Neuronal stem cell (in vitro differentiated cells): ENCODE results near the gene NXN.
"Not testable (repeated sequence)": the region's sequence is repeated elsewhere in the genome, so short reads cannot be mapped to it uniquely, and the experiment has no call there.

Experiments used
- DNase-seq: peaks from one replicate; pipeline ENCODE4 v3.0.0-alpha.2; 2013; ENCODE audit warnings: low spot score
- H2AFZ ChIP-seq: one replicate; pipeline ENCODE4 v1.6.1; 2013; ENCODE audit warnings: mild to moderate bottlenecking, low read length, inconsistent platforms
- H2AK5ac ChIP-seq: 2 replicates; pipeline ENCODE4 v1.6.1; 2013; ENCODE audit warnings: low read depth, mild to moderate bottlenecking, inconsistent platforms, low read length, moderate library complexity, mixed read lengths
- H2BK120ac ChIP-seq: 2 replicates; pipeline ENCODE4 v1.6.1; 2013; ENCODE audit warnings: low read depth, mild to moderate bottlenecking, inconsistent platforms, low read length, moderate library complexity, mixed read lengths
- H2BK12ac ChIP-seq: one replicate; pipeline ENCODE4 v1.6.1; 2013; ENCODE audit warnings: low read length, inconsistent platforms
- H2BK15ac ChIP-seq: 2 replicates; pipeline ENCODE4 v1.6.1; 2013; ENCODE audit warnings: mild to moderate bottlenecking, low read length, inconsistent platforms, mixed read lengths
- H2BK5ac ChIP-seq: one replicate; pipeline ENCODE4 v1.6.1; 2013; ENCODE audit warnings: inconsistent platforms, mild to moderate bottlenecking, low read length, moderate library complexity
- H3K14ac ChIP-seq: one replicate; pipeline ENCODE4 v1.6.1; 2013; ENCODE audit warnings: low read length, inconsistent platforms
- H3K18ac ChIP-seq: 2 replicates; pipeline ENCODE4 v1.6.1; 2013; ENCODE audit warnings: low read length, inconsistent platforms
- H3K23ac ChIP-seq: 2 replicates; pipeline ENCODE4 v1.6.1; 2013; ENCODE audit warnings: low read depth, mild to moderate bottlenecking, mixed read lengths, low read length, inconsistent platforms; ENCODE audit not compliant: poor library complexity
- H3K27ac ChIP-seq: replicated peaks from 3 replicates; pipeline ENCODE4 v1.5.1; 2013; ENCODE audit warnings: low read length, inconsistent platforms
- H3K27me3 ChIP-seq, 3 experiments: 2 replicates each; pipeline ENCODE4 v1.6.1; 2013; ENCODE audit warnings: low read length in 3 of 3, mild to moderate bottlenecking in 2 of 3, inconsistent platforms in 1 of 3, low read depth in 1 of 3, mixed read lengths in 1 of 3, moderate library complexity in 1 of 3; ENCODE audit not compliant: control insufficient read depth in 3 of 3, insufficient read depth in 3 of 3
- H3K36me3 ChIP-seq, 2 donors: replicated peaks in 1 of 2; 2 replicates each; pipeline ENCODE4 v1.6.1; 2013; ENCODE audit warnings: low read length in 2 of 2; ENCODE audit not compliant: control insufficient read depth in 2 of 2, insufficient read depth in 2 of 2
- H3K4ac ChIP-seq: 2 replicates; pipeline ENCODE4 v1.6.1; 2013; ENCODE audit warnings: inconsistent platforms, mild to moderate bottlenecking, low read length, moderate library complexity
- H3K4me1 ChIP-seq, 2 donors: 1 replicate in 1 of 2; 2 replicates in 1 of 2; pipeline ENCODE4 v1.6.1; 2013; ENCODE audit warnings: low read length in 2 of 2, low read depth in 1 of 2; ENCODE audit not compliant: control insufficient read depth in 2 of 2, insufficient read depth in 1 of 2
- H3K4me2 ChIP-seq: one replicate; pipeline ENCODE4 v1.6.1; 2013; ENCODE audit warnings: mild to moderate bottlenecking, low read length, inconsistent platforms; ENCODE audit not compliant: insufficient read depth, poor library complexity, severe bottlenecking
- H3K4me3 ChIP-seq, 2 donors: 2 replicates each; pipeline ENCODE4 v1.5.1; 2013; ENCODE audit warnings: low read length in 2 of 2, mild to moderate bottlenecking in 2 of 2, inconsistent platforms in 1 of 2, moderate library complexity in 1 of 2
- H3K79me1 ChIP-seq: one replicate; pipeline ENCODE4 v1.6.1; 2013; ENCODE audit warnings: low read depth, mild to moderate bottlenecking, inconsistent platforms, low read length, moderate library complexity
- H3K9ac ChIP-seq: one replicate; pipeline ENCODE4 v1.6.1; 2013; ENCODE audit warnings: mild to moderate bottlenecking, low read depth, low read length, inconsistent platforms; ENCODE audit not compliant: poor library complexity
- H3K9me3 ChIP-seq, 2 donors: replicated peaks in 1 of 2; 2 replicates each; pipeline versions ENCODE3 to v1.6.1; 2013; ENCODE audit warnings: low read length in 2 of 2, mild to moderate bottlenecking in 2 of 2, inconsistent platforms in 1 of 2, low read depth in 1 of 2, mixed read lengths in 1 of 2, moderate library complexity in 1 of 2; ENCODE audit not compliant: control insufficient read depth in 2 of 2, insufficient read depth in 1 of 2
- H4K8ac ChIP-seq: one replicate; pipeline ENCODE4 v1.6.1; 2013; ENCODE audit warnings: low read depth, mild to moderate bottlenecking, inconsistent platforms, low read length, moderate library complexity
- H4K91ac ChIP-seq: one replicate; pipeline ENCODE4 v1.6.1; 2013; ENCODE audit warnings: low read length, low read depth, mild to moderate bottlenecking, inconsistent platforms; ENCODE audit not compliant: poor library complexity
- WGBS, 2 donors: extraction: QIAGEN DNeasy Blood & Tissue Kit; methylation state at CpG; one replicate each; pipeline ENCODE4 v1.1.7; 2013; ENCODE audit warnings: missing lambda C conversion rate in 2 of 2, mixed read lengths in 1 of 2; ENCODE audit not compliant: insufficient read length in 2 of 2, insufficient replicate concordance in 1 of 2; ENCODE audit errors: extremely low coverage in 2 of 2; 5-methylcytosine and 5-hydroxymethylcytosine counted together

Gene NXN

DNA sequence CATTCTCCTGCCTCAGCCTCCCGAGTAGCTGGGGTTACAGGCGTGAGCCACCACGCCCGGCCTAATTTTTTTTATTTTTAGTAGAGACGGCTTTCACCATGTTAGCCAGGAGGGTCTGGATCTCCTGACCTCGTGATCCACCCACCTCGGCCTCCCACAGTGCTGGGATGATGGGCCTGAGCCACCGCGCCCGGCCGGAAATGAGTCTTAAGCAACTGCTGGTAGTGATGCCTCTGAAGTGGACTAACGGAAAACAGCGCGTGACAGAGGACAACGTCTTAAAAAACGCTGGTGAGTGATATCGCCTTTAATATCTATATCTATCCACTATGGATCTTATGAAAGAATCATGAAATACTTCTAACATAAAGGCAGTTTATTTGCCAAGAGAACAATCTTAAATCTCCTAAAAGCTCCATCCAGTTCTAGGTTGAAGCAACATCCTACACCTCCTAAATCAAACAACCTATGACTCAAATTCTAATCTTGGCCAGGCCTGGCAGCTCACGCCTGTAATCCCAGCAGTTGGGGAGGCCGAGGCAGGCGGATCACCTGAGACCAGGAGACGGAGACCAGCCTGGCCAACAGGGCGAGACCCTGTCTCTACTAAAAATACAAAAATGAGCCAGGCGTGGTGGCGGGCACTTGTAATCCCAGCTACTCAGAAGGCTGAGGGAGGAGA is 69.8 kb downstream of the NXN start:
- H3K9ac ChIP-seq = no peak overlapping the region
- no peak overlapping the region for H2BK12ac ChIP-seq
- H3K36me3 ChIP-seq = peaks cover 1 to 54% of the 10 kb centered on the region in 2 donors
- no CpG with 5 or more reads among the region's 24 CpGs for WGBS, 2 donors
- no peak overlapping the region for H3K4me2 ChIP-seq
- no peak for DNase-seq
- no peak overlapping the region for H2BK5ac ChIP-seq
- H3K4me1 ChIP-seq = peaks cover 0 to 6% of the 10 kb centered on the region in 2 donors
- no peak overlapping the region for H3K14ac ChIP-seq
- no peak overlapping the region for H3K18ac ChIP-seq
- no peak overlapping the region for H3K4me3 ChIP-seq
- H3K4ac ChIP-seq = no peak overlapping the region
- H4K91ac ChIP-seq = no peak overlapping the region
- H3K27me3 ChIP-seq = no peaks in the 10 kb centered on the region
- H2BK15ac ChIP-seq = no peak overlapping the region
- no peak overlapping the region for H4K8ac ChIP-seq
- H3K9me3 ChIP-seq = peaks cover 0 to 3% of the 10 kb centered on the region in 2 donors
- no peak overlapping the region for H3K27ac ChIP-seq
- H3K23ac ChIP-seq = no peak overlapping the region
- peaks cover 4% of the 10 kb centered on the region for H3K79me1 ChIP-seq
- no peak overlapping the region for H2AFZ ChIP-seq
- H2AK5ac ChIP-seq = no peak overlapping the region
- H2BK120ac ChIP-seq = no peak overlapping the region

DNA sequence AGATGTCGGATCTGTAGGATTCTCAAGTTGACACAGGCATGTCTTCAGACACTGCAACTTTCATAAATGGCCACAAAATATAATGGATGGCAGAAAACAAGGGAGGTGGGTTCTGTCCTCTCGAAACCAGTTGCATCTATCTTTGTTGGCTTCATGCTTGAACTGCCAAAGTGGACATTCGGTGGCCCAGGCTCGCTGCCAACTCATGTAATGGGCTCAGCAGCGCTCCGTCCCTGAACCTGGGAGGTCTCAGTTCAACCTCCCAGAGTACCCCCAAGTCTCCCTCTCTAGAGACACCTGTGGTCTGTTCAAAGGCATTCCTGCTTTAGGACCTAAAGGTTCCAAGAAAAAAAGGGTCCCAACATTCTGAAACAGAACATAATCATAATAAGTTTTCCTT is 71.9 kb downstream of the NXN start:
- Histone ChIP-seq H4K91ac (no peak overlapping the region), H3K4me1 (peaks cover 0 to 2% of the 10 kb centered on the region in 2 donors), H3K4me2 (no peak overlapping the region), H2BK120ac (no peak overlapping the region), H2BK15ac (no peak overlapping the region), H3K27ac (no peak overlapping the region), H3K9me3 (no peaks in the 10 kb centered on the region), H4K8ac (no peak overlapping the region), H2BK5ac (no peak overlapping the region), H2BK12ac (no peak overlapping the region), H3K4me3 (no peak overlapping the region), H3K36me3 (peaks cover 0 to 37% of the 10 kb centered on the region in 2 donors), H3K14ac (no peak overlapping the region), H2AK5ac (no peak overlapping the region), H3K4ac (no peak overlapping the region), H3K9ac (no peak overlapping the region), H2AFZ (no peak overlapping the region), H3K18ac (no peak overlapping the region), H3K23ac (no peak overlapping the region), H3K79me1 (no peaks in the 10 kb centered on the region), H3K27me3 (no peaks in the 10 kb centered on the region)
- no peak for DNase-seq
- WGBS, 2 donors = no CpG with 5 or more reads among the region's 6 CpGs

DNA sequence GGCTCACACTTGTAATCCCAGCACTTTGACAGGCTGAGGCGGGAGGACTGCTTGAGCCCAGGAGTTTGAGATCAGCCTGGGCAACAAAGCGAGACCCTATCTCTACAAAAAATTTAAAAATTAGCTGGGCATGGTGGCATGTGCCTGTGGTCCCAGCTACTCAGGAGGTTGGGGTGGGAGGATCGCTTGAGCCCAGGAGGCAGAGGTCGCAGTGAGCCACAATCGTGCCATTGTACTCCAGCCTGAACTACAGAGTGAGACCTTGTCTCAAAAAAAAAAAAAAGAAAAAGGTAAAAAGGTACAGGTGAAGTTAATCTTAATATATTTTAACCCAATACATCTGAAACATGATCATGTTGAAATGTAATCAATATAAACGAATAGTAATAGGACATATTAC is 73.9 kb downstream of the NXN start:
- not testable (repeated sequence) for H2BK12ac ChIP-seq, H3K4ac ChIP-seq, H2BK15ac ChIP-seq, H3K18ac ChIP-seq, H2AK5ac ChIP-seq, H4K91ac ChIP-seq, H3K23ac ChIP-seq, DNase-seq, H3K9ac ChIP-seq, H3K4me1 ChIP-seq, H3K14ac ChIP-seq, H3K4me2 ChIP-seq, H4K8ac ChIP-seq, H3K9me3 ChIP-seq, H3K27ac ChIP-seq, H3K27me3 ChIP-seq, H3K4me3 ChIP-seq, H2BK120ac ChIP-seq, H2BK5ac ChIP-seq, H3K79me1 ChIP-seq, H2AFZ ChIP-seq
- WGBS, 2 donors = no CpG with 5 or more reads among the region's 6 CpGs
- H3K36me3 ChIP-seq = peaks cover 0 to 40% of the 10 kb centered on the region in 2 donors

DNA sequence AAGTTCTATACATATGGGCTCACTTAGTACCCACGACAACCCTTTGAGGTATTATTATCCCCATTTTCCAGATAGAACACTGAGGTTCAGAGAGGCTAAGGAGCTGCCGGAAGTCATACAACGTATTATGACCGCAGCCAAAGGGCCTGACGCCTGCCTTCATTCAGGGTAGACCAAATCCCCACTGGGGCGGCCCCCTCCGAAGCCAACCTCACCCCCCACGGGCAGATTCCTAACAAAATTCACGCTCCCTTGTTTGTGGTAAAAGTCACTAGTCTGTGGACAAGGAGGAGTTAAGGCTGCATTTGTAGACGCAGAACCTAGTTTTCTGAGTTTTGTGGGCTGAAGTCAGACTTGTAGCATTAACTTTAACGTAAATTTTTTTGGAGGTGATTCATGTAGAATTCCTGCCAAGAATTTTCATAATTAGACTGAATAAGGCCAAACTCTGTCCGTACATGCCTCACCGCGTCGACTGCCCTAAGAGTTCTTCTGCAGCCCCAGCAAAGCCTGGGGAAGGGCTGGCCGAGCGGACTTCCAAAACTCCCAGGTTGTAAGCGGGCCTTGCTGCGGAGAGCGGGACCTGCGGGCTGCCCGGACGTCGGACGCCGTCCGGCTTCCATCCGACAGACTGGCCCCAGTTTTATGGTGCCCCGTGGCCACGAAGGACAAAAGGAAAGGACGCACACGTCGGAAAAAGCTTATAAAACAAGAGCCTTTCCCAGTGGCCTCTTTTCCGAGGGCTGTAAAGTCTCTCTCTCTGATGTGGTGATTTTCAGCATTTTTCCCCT is 75.7 kb downstream of the NXN start:
- H3K36me3 ChIP-seq = peaks cover 0 to 44% of the 10 kb centered on the region in 2 donors
- H3K4me3 ChIP-seq = no peak overlapping the region
- H3K9me3 ChIP-seq = peaks cover 0 to 3% of the 10 kb centered on the region in 2 donors
- no peak overlapping the region for H3K4ac ChIP-seq
- no peak overlapping the region for H3K27ac ChIP-seq
- no peak overlapping the region for H2AK5ac ChIP-seq
- H3K4me1 ChIP-seq = peaks cover 0 to 9% of the 10 kb centered on the region in 2 donors
- no peak overlapping the region for H3K9ac ChIP-seq
- H2BK12ac ChIP-seq = no peak overlapping the region
- DNase-seq = no peak
- no peak overlapping the region for H3K23ac ChIP-seq
- WGBS, 2 donors = no CpG with 5 or more reads among the region's 34 CpGs
- no peak overlapping the region for H2AFZ ChIP-seq
- no peak overlapping the region for H4K8ac ChIP-seq
- no peak overlapping the region for H3K4me2 ChIP-seq
- H4K91ac ChIP-seq = no peak overlapping the region
- H3K14ac ChIP-seq = no peak overlapping the region
- no peak overlapping the region for H2BK15ac ChIP-seq
- H3K27me3 ChIP-seq = no peaks in the 10 kb centered on the region
- no peak overlapping the region for H2BK5ac ChIP-seq
- no peak overlapping the region for H3K18ac ChIP-seq
- no peak overlapping the region for H2BK120ac ChIP-seq
- peaks cover 3% of the 10 kb centered on the region for H3K79me1 ChIP-seq
